ENCODE measurements around the gene PGP.

The PGP gene

GRCh38 chr16:2180962-2181923 is 33.4 kb downstream of the PGP start:
- DNase-seq (ENCODE audit: low read depth): no peak

- no peak for DNase-seq (ENCODE audit: low read depth)
Observed at GRCh38 chr16:2180461-2180860, 34.2 kb downstream of the PGP start.

GRCh38 chr16:2179576-2179975 is 35.1 kb downstream of the PGP start:
- no peak for DNase-seq (ENCODE audit: low read depth)

- no peak for DNase-seq (ENCODE audit: low read depth)
Observed at GRCh38 chr16:2179107-2179501, 35.5 kb downstream of the PGP start.

- DNase-seq (ENCODE audit: low read depth): no peak
Observed at GRCh38 chr16:2178321-2179106, 36.1 kb downstream of the PGP start.

- DNase-seq (ENCODE audit: low read depth): no peak
Observed at GRCh38 chr16:2177561-2177960, 37.1 kb downstream of the PGP start.

GRCh38 chr16:2177101-2177500 is 37.5 kb downstream of the PGP start:
- DNase-seq (ENCODE audit: low read depth): no peak

- DNase-seq (ENCODE audit: low read depth): no peak
Observed at GRCh38 chr16:2176047-2176446, 38.6 kb downstream of the PGP start.

- DNase-seq (ENCODE audit: low read depth): no peak
Observed at GRCh38 chr16:2175454-2175853, 39.2 kb downstream of the PGP start.

GRCh38 chr16:2174396-2175131 is 40.1 kb downstream of the PGP start:
- DNase-seq (ENCODE audit: low read depth): no peak

GRCh38 chr16:2173916-2174315 is 40.7 kb downstream of the PGP start:
- no peak for DNase-seq (ENCODE audit: low read depth)

GRCh38 chr16:2173366-2173765 is 41.3 kb downstream of the PGP start:
- no peak for DNase-seq (ENCODE audit: low read depth)

- no peak for DNase-seq (ENCODE audit: low read depth)
Observed at GRCh38 chr16:2172688-2173335, 41.8 kb downstream of the PGP start.

GRCh38 chr16:2171601-2172178 is 43.0 kb downstream of the PGP start:
- no peak for DNase-seq (ENCODE audit: low read depth)

GRCh38 chr16:2170587-2171435 is 43.8 kb downstream of the PGP start:
- no peak for DNase-seq (ENCODE audit: low read depth)

GRCh38 chr16:2170080-2170479 is 44.6 kb downstream of the PGP start:
- DNase-seq (ENCODE audit: low read depth): no peak

GRCh38 chr16:2167068-2167638 is 47.5 kb downstream of the PGP start:
- DNase-seq (ENCODE audit: low read depth): no peak

- no peak for DNase-seq (ENCODE audit: low read depth)
Observed at GRCh38 chr16:2166263-2167067, 48.2 kb downstream of the PGP start.

GRCh38 chr16:2165861-2166260 is 48.8 kb downstream of the PGP start:
- no peak for DNase-seq (ENCODE audit: low read depth)

Data from stimulated activated CD8-positive, alpha-beta memory T cell treated with anti-CD3 and anti-CD28 coated beads, Interleukin-15, amount 100 ng/mL, for 1 hour (primary cell).